Upper lobe of left lung (tissue), 6 donors: ENCODE data around the gene UBE2J2. TPM values are rescaled to one million over a fixed set of nuclear protein-coding genes. Genes with fewer than 3 reads are reported as not detected.

Experiments
- ATAC-seq, 2 donors: fragments of 200-7000 bp; cut with Tn5 transposase; one replicate each; pipeline ENCODE4 v1.9.1; 2022; ENCODE audit warnings: mild to moderate bottlenecking in 2 of 2, moderate library complexity in 2 of 2; ENCODE audit not compliant: low FRiP score in 2 of 2
- DNase-seq, 2 donors: peaks; one replicate each; pipeline ENCODE4 v3.0.0-alpha.2; 2019 to 2020
- H3K27ac ChIP-seq, 4 donors: fragments of 200-600 bp; sonication (generic); one replicate each; pipeline ENCODE4 v1.5.1; 2016 to 2019
- H3K27me3 ChIP-seq, 4 donors: fragments of 200-600 bp; sonication (generic); one replicate each; pipeline ENCODE4 v1.5.1; 2017 to 2019
- H3K36me3 ChIP-seq, 4 donors: fragments of 200-600 bp; sonication (generic); one replicate each; pipeline ENCODE4 v1.5.1; 2016 to 2019
- H3K4me1 ChIP-seq, 4 donors: fragments of 200-600 bp; sonication (generic); one replicate each; pipeline ENCODE4 v1.5.1; 2018 to 2019
- H3K4me3 ChIP-seq, 4 donors: fragments of 200-600 bp; sonication (generic); one replicate each; pipeline ENCODE4 v1.5.1; 2017 to 2019; ENCODE audit warnings: mild to moderate bottlenecking in 2 of 4, moderate library complexity in 1 of 4
- H3K9me3 ChIP-seq, 4 donors: fragments of 200-600 bp; sonication (generic); one replicate each; pipeline ENCODE4 v1.5.1; 2018 to 2019
- CTCF ChIP-seq, 6 experiments: fragments of 450-650 bp in 4 of 6; fragments of 200-600 bp in 2 of 6; sonication (generic) in 2 of 6; IDR thresholded peaks; one replicate each; pipeline ENCODE4 v1.5.1; 2016 to 2019; ENCODE audit warnings: antibody characterized with exemption in 6 of 6
- EP300 ChIP-seq, 4 donors: sonication (generic); formaldehyde crosslinking; IDR thresholded peaks; one replicate each; pipeline ENCODE4 v1.5.1; 2017; ENCODE audit warnings: antibody characterized with exemption in 4 of 4, control low read depth in 2 of 4
- POLR2A ChIP-seq, 4 donors: fragments of 450-650 bp; IDR thresholded peaks; one replicate each; pipeline ENCODE4 v1.5.1; 2016 to 2017; ENCODE audit warnings: antibody characterized with exemption in 4 of 4, mild to moderate bottlenecking in 2 of 4
- POLR2AphosphoS5 ChIP-seq, 2 donors: sonication (generic); formaldehyde crosslinking; IDR thresholded peaks; one replicate each; pipeline ENCODE4 v1.5.1; 2017; ENCODE audit warnings: antibody characterized with exemption in 2 of 2
- whole genome bisulfite sequencing, 2 donors: methylation state at CpG; one replicate each; pipeline ENCODE4 v1.1.5; 2017 to 2018; 5-methylcytosine and 5-hydroxymethylcytosine counted together
- total RNA-seq, 6 donors: library from RNA; depleted of rRNA in 4 of 6; stranded (reverse); fragments of >200 nt in 4 of 6; gene quantifications; one replicate each; pipeline versions ENCODE4 v1.1.0 to v1.2.1, GENCODE V29; 2016 to 2021
- donor health status: DM: no; HTN: no; CAD: no; lungs with moderate emphysema.
- donor health status: DM: no; HTN: yes; CAD: no; lungs with severe emphysema.

Gene UBE2J2
- total RNA-seq, 6 donors from 2014 or later: 41.5 to 88.0 (median 50.5) TPM

DNA sequence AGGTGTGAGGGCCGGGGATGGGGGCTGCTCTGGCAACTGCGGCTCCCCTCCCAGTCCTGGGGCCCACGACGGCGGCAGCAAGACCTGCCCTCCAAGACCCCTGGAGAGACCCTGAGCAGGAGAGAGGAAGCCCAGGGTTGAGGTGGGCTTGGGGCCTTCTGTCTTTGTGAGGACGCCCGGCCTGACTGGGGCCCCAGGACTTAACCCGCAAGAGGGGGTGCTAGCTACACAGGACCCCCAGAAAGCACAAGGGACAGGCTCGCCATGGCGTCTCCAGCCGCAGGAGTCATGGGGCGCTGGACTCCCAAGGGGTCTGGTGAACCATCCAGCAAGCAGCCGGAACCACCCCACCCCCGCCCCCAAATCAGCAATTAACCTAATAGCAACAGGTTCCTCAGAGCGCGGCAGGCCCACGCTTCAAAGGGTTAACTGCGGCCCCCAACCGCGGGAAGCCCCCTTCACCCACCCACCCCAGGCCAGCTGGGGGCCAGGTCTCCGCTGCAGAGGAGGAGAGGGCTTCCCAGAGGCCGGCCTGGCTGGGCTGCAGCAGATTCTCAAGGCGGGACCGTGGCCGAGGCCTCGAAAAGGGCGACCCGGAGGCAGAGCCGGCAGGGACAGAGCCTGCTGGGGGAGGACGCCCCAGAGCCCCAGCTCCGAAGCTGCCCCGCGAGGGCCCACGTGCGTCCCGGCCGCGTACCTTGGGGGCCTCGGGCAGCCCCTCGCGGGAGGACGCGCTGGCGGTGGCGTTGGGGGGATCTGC is 27.7 kb downstream of the UBE2J2 start:
- DNase-seq: peak in 1 of 2 donors; percentile 41
- Histone ChIP-seq H3K4me3 (no peak overlapping the region), H3K4me1 (peaks cover 5 to 23% (median 9%) of the 10 kb centered on the region in 4 donors), H3K36me3 (no peaks in the 10 kb centered on the region), H3K27ac (no peak overlapping the region), H3K27me3 (peaks cover 0 to 25% (median 12%) of the 10 kb centered on the region in 4 donors), H3K9me3 (no peaks in the 10 kb centered on the region)
- no peak for ATAC-seq
- TF ChIP-seq EP300 (IDR thresholded peaks at IDR 0.05) (no peak), CTCF (IDR thresholded peaks at IDR 0.05) (no peak), POLR2A (IDR thresholded peaks at IDR 0.05) (no peak)
- 64 to 89% methylated on average over 5 to 19 of the region's 45 CpGs for WGBS, 2 donors

GRCh38 chr1:1245178-1245816 is 28.4 kb downstream of the UBE2J2 start:
- no peaks in the 10 kb centered on the region for H3K36me3 ChIP-seq
- peaks cover 0 to 25% (median 12%) of the 10 kb centered on the region in 4 donors for H3K27me3 ChIP-seq
- H3K4me3 ChIP-seq: no peak overlapping the region
- no peak for ATAC-seq
- DNase-seq: peak in 1 of 2 donors; percentile 70
- no peak overlapping the region for H3K27ac ChIP-seq
- no peaks in the 10 kb centered on the region for H3K9me3 ChIP-seq
- peaks cover 5 to 23% (median 8%) of the 10 kb centered on the region in 4 donors for H3K4me1 ChIP-seq
- TF ChIP-seq POLR2AphosphoS5 (IDR thresholded peaks at IDR 0.05) (no peak), POLR2A (IDR thresholded peaks at IDR 0.05) (no peak), EP300 (IDR thresholded peaks at IDR 0.05) (no peak), CTCF (IDR thresholded peaks at IDR 0.05) (no peak)
- WGBS, 2 donors: 63 to 71% methylated on average over 2 to 4 of the region's 23 CpGs

DNA sequence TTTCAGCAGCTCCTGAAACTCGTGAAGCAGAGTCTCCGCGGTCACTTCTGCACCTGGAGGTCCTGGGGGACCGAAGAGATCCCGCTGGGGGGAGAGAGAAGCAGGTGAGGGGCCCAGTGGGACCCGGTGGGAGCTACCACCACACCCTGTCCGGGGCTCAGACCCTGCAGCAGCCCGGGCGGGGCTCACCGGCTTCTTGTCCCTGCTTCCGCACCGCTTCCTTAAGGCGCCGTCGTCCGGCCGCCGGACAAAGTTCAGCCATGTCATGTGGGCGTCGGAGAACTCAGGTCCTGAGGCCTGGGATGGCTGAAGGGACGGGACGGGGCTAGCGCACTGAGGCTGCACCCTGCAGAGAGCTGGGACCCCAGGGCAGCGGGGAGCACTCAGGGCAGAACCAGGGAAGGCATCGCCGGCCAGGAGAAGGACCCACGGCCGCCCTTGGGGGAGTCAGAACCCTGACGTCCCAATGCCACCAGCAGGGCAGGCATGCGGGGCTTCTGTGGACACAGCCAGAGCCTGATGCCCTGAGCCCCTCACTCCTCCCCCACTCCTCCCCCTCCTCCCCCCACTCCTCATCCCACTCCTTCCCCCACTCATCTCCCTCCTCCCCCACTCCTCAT is 29.4 kb downstream of the UBE2J2 start:
- WGBS, 2 donors: 73 to 80% methylated on average over 1 to 30 of the region's 30 CpGs
- ATAC-seq (no peak), DNase-seq (peak in 1 of 2 donors; percentile 83)
- H3K4me1 ChIP-seq: peaks cover 5 to 23% (median 8%) of the 10 kb centered on the region in 4 donors
- H3K27me3 ChIP-seq: peaks cover 0 to 35% (median 15%) of the 10 kb centered on the region in 4 donors
- H3K9me3 ChIP-seq: no peaks in the 10 kb centered on the region
- no peaks in the 10 kb centered on the region for H3K36me3 ChIP-seq
- peak overlapping the region in 3 of 4 donors; percentile 19 to 41 (median 33) for H3K4me3 ChIP-seq
- TF ChIP-seq CTCF (IDR thresholded peaks at IDR 0.05) (peak in 1 of 6 experiments; percentile 7), POLR2AphosphoS5 (IDR thresholded peaks at IDR 0.05) (no peak), POLR2A (IDR thresholded peaks at IDR 0.05) (no peak), EP300 (IDR thresholded peaks at IDR 0.05) (no peak)
- no peak overlapping the region for H3K27ac ChIP-seq

- ATAC-seq: no peak
- Histone ChIP-seq H3K36me3 (no peaks in the 10 kb centered on the region), H3K9me3 (no peaks in the 10 kb centered on the region), H3K4me1 (peaks cover 5 to 23% (median 8%) of the 10 kb centered on the region in 4 donors), H3K27ac (no peak overlapping the region), H3K4me3 (peak overlapping the region in 3 of 4 donors; percentile 19 to 41 (median 33)), H3K27me3 (peaks cover 0 to 40% (median 17%) of the 10 kb centered on the region in 4 donors)
- 54 to 57% methylated on average over 16 to 23 of the region's 23 CpGs for WGBS, 2 donors
- no peak for TF ChIP-seq CTCF (IDR thresholded peaks at IDR 0.05)
- TF ChIP-seq POLR2AphosphoS5 (IDR thresholded peaks at IDR 0.05): no peak
- TF ChIP-seq POLR2A (IDR thresholded peaks at IDR 0.05): no peak
- TF ChIP-seq EP300 (IDR thresholded peaks at IDR 0.05): no peak
- DNase-seq: peak in 1 of 2 donors; percentile 80
Observed at GRCh38 chr1:1243807-1244191, 29.9 kb downstream of the UBE2J2 start.
